LNCAP (cell line): ENCODE measurements around the gene ZNF32.

Source experiments
- CTCF ChIP-seq: fragments of 450-650 bp; IDR thresholded peaks from 2 replicates; pipeline ENCODE4 v1.5.1; 2017; ENCODE audit warnings: mild to moderate bottlenecking

ZNF32 gene

GRCh38 chr10:43692051-43692825 lies 43.6 kb upstream of the ZNF32 start:
- no peak for TF ChIP-seq CTCF

- no peak for TF ChIP-seq CTCF
Measured at GRCh38 chr10:43691485-43691884, 42.8 kb upstream of the ZNF32 start.

- peak; percentile 95 for TF ChIP-seq CTCF
Measured at GRCh38 chr10:43689955-43690771, 41.5 kb upstream of the ZNF32 start.

- no peak for TF ChIP-seq CTCF
Measured at GRCh38 chr10:43689618-43689954, 40.9 kb upstream of the ZNF32 start.

GRCh38 chr10:43689007-43689491 lies 40.4 kb upstream of the ZNF32 start:
- no peak for TF ChIP-seq CTCF

- no peak for TF ChIP-seq CTCF
Measured at GRCh38 chr10:43688348-43688892, 39.7 kb upstream of the ZNF32 start.

- TF ChIP-seq CTCF: no peak
Measured at GRCh38 chr10:43687373-43687772, 38.7 kb upstream of the ZNF32 start.
